Measurements from ENCODE around the gene HDGFL2.
"Not testable (repeated sequence)": the region's sequence is repeated elsewhere in the genome, so short reads cannot be mapped to it uniquely, and the experiment has no call there.

The HDGFL2 gene

GRCh38 chr19:4523306-4524110 is 51.4 kb downstream of the HDGFL2 start:
- in situ Hi-C loops (cut with HindIII; ENCODE audit: low sequenced_read_pairs) = no loop called here
- TF ChIP-seq CTCF (IDR thresholded peaks at IDR 0.05; ENCODE audit: low read depth, low read length) = peak; percentile 85
- no peak for DNase-seq (ENCODE audit: low read depth, low spot score)
- no peak overlapping the region for H3K4me3 ChIP-seq (ENCODE audit: low read depth, low read length)

- in situ Hi-C loops (cut with HindIII; ENCODE audit: low sequenced_read_pairs) = no loop called here
- peak; percentile 31 for DNase-seq (ENCODE audit: low read depth, low spot score)
- peak; percentile 93 for TF ChIP-seq CTCF (IDR thresholded peaks at IDR 0.05; ENCODE audit: low read depth, low read length)
- no peak overlapping the region for H3K4me3 ChIP-seq (ENCODE audit: low read depth, low read length)
Observed at GRCh38 chr19:4524808-4525562, 52.9 kb downstream of the HDGFL2 start.

- no peak overlapping the region for H3K4me3 ChIP-seq (ENCODE audit: low read depth, low read length)
- TF ChIP-seq CTCF (IDR thresholded peaks at IDR 0.05; ENCODE audit: low read depth, low read length) = no peak
- in situ Hi-C loops (cut with HindIII; ENCODE audit: low sequenced_read_pairs) = no loop called here
- no peak for DNase-seq (ENCODE audit: low read depth, low spot score)
Observed at GRCh38 chr19:4525563-4526002, 53.5 kb downstream of the HDGFL2 start.

- in situ Hi-C loops (cut with HindIII; ENCODE audit: low sequenced_read_pairs) = not testable (repeated sequence)
Observed at GRCh38 chr19:4527377-4527776, 55.3 kb downstream of the HDGFL2 start.

GRCh38 chr19:4528843-4529242 is 56.7 kb downstream of the HDGFL2 start:
- in situ Hi-C loops (cut with HindIII; ENCODE audit: low sequenced_read_pairs) = no loop called here
- H3K4me3 ChIP-seq (ENCODE audit: low read depth, low read length) = no peak overlapping the region
- no peak for TF ChIP-seq CTCF (IDR thresholded peaks at IDR 0.05; ENCODE audit: low read depth, low read length)
- no peak for DNase-seq (ENCODE audit: low read depth, low spot score)

More at GRCh38 chr19:4527377-4527776, 55.3 kb downstream of the HDGFL2 start:
- DNase-seq (ENCODE audit: low read depth, low spot score); H3K4me3 ChIP-seq (ENCODE audit: low read depth, low read length): not testable (repeated sequence)

GRCh38 chr19:4529924-4530522 is 57.9 kb downstream of the HDGFL2 start:
- no peak for DNase-seq (ENCODE audit: low read depth, low spot score)
- TF ChIP-seq CTCF (IDR thresholded peaks at IDR 0.05; ENCODE audit: low read depth, low read length) = no peak
- H3K4me3 ChIP-seq (ENCODE audit: low read depth, low read length) = no peak overlapping the region
- in situ Hi-C loops (cut with HindIII; ENCODE audit: low sequenced_read_pairs) = no loop called here

Data from astrocyte of the spinal cord (primary cell).